ENCODE results near the gene NCKIPSD. TPM values are rescaled to one million over a fixed set of nuclear protein-coding genes. Genes with fewer than 3 reads are reported as not detected.

Gene NCKIPSD
- polyA plus RNA-seq, 1 of the 3 experiments (the other 2 are of a cell fraction): 20.4 TPM

DNA sequence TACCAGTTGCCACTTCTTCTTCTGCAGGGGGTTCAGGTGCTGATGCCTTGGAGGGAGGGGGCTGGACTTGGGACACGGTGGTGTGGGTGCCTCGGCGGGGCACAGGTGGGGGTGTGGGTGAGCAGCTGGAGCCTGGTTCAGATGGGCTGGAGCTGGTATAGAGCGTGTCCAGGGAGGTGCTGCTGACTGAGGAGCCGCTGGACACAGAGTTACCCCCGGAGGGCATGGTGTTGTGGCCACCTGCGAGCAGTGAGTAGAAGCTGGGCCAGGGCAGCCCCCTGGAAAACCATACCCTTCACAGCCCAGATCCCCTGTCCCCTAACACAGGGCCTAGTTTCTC is 4.2 kb downstream of the NCKIPSD start:
- H2AFZ ChIP-seq (ENCODE audit: low read depth): no peak overlapping the region
- H3K79me2 ChIP-seq (ENCODE audit: insufficient read depth): peaks cover 26% of the 10 kb centered on the region
- H3K36me3 ChIP-seq (replicated peaks in 1 of 2; ENCODE audit: control insufficient read depth in 1 of 2, insufficient read depth in 2 of 2, low read length in 1 of 2): peaks cover 0 to 37% of the 10 kb centered on the region in 2 experiments
- H3K9ac ChIP-seq: no peak overlapping the region
- H3K4me1 ChIP-seq (ENCODE audit: control insufficient read depth in 1 of 2, insufficient read depth in 2 of 2, low read depth in 1 of 2, low read length in 1 of 2): peaks cover 20 to 34% of the 10 kb centered on the region in 2 experiments
- DNase-seq: no peak
- H3K9me3 ChIP-seq: no peaks in the 10 kb centered on the region
- TF ChIP-seq MXI1 (IDR thresholded peaks at IDR 0.05; ENCODE audit: low read depth, low read length): no peak
- TF ChIP-seq, protein P1, sequence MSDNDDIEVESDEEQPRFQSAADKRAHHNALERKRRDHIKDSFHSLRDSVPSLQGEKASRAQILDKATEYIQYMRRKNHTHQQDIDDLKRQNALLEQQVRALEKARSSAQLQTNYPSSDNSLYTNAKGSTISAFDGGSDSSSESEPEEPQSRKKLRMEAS (IDR thresholded peaks at IDR 0.05; ENCODE audit: low read depth): no peak
- no peak for TF ChIP-seq RFX5 (IDR thresholded peaks at IDR 0.05; ENCODE audit: low read length)
- no peak for TF ChIP-seq SMC3 (IDR thresholded peaks at IDR 0.05; ENCODE audit: low read depth, low read length)
- no peak for TF ChIP-seq GATA2 (CRISPR knock-in tag; IDR thresholded peaks at IDR 0.05)
- no peak for TF ChIP-seq FOSL2 (IDR thresholded peaks at IDR 0.05; ENCODE audit: borderline replicate concordance, low read depth)
- WGBS (ENCODE audit: low lambda C conversion rate): 98% methylated on average over 7 of the region's 7 CpGs
- H3F3A ChIP-seq (replicated peaks; ENCODE audit: insufficient read depth): peaks cover 3% of the 10 kb centered on the region
- H4K20me1 ChIP-seq (ENCODE audit: insufficient read depth): peaks cover 7% of the 10 kb centered on the region
- H3K9me2 ChIP-seq: no peaks in the 10 kb centered on the region
- H3K4me3 ChIP-seq (ENCODE audit: low read depth in 2 of 2, low read length in 1 of 2): no peak overlapping the region
- no peaks in the 10 kb centered on the region for H3K27me3 ChIP-seq (ENCODE audit: insufficient read depth)
- H3K27ac ChIP-seq (ENCODE audit: low read depth in 2 of 2, low read length in 1 of 2): no peak overlapping the region
- ChIA-PET CTCF (interaction anchor here (4.0 kb wide), 1 partner anchor 18 kb away, joined by 28 read pairs; the partner anchor contains the start of gene CELSR3), POLR2A (interaction anchor here (1.3 kb wide), 1 partner anchor 18 kb away, joined by 6 read pairs; no protein-coding TSS in a partner anchor)
- no peak overlapping the region for H3K4me2 ChIP-seq

DNA sequence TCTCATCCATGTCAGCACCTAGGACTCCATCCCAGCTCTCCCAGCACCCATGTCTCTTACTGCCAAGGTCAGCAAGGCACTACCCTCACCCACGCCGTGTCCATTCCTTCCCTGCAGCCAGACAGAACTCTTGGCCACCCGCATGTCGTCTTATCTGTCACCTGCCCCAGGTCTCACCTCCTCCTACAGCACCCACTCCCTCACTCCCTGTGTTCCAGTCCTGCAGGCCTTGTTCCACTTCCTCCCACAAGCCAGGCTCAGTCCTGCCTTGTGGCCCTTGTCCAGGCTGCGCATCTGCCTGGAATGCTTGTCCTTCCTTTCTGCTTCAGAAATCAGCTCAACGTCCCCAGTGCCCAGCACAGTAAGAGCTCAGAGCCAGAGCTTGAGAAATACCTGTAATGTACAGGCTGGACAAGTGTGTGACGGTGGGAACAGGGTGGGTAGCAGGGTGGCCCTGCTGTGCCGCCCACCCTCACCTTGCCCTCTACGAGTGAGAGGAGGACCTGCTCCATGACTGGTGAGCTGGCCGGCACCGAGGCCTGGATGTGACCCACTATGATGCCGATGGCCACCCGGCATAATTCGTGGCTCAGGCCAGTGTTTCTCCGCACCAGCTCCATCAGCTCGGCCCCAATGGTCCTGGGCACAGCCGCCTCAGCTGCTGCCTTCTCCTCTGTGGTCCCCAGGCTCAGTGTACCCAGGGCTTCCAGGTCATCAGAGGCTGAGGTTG is 4.7 kb downstream of the NCKIPSD start:
- CTCF ChIA-PET: interaction anchor here (4.0 kb wide), 1 partner anchor 17 kb away, joined by 28 read pairs; the partner anchor contains the start of gene CELSR3

More for the DNA sequence above, 4.7 kb downstream of the NCKIPSD start:
- Histone ChIP-seq H3K27me3 (ENCODE audit: insufficient read depth) (no peaks in the 10 kb centered on the region), H3K4me3 (ENCODE audit: low read depth in 2 of 2, low read length in 1 of 2) (no peak overlapping the region), H3K36me3 (replicated peaks in 1 of 2; ENCODE audit: control insufficient read depth in 1 of 2, insufficient read depth in 2 of 2, low read length in 1 of 2) (peaks cover 0 to 37% of the 10 kb centered on the region in 2 experiments), H3K27ac (ENCODE audit: low read depth in 2 of 2, low read length in 1 of 2) (no peak overlapping the region), H3F3A (replicated peaks; ENCODE audit: insufficient read depth) (no peaks in the 10 kb centered on the region), H2AFZ (ENCODE audit: low read depth) (no peak overlapping the region), H3K9ac (no peak overlapping the region), H3K4me1 (ENCODE audit: control insufficient read depth in 1 of 2, insufficient read depth in 2 of 2, low read depth in 1 of 2, low read length in 1 of 2) (peaks cover 20 to 28% of the 10 kb centered on the region in 2 experiments), H3K9me3 (no peaks in the 10 kb centered on the region), H3K79me2 (ENCODE audit: insufficient read depth) (peaks cover 26% of the 10 kb centered on the region), H3K9me2 (no peaks in the 10 kb centered on the region), H4K20me1 (ENCODE audit: insufficient read depth) (0 out of 2 replicates have a peak, but pooled peaks cover 4% of the 10 kb centered on the region), H3K4me2 (no peak overlapping the region)
- TF ChIP-seq FOXJ3 (CRISPR knock-in tag; IDR thresholded peaks at IDR 0.05): no peak
- TF ChIP-seq, protein P2, sequence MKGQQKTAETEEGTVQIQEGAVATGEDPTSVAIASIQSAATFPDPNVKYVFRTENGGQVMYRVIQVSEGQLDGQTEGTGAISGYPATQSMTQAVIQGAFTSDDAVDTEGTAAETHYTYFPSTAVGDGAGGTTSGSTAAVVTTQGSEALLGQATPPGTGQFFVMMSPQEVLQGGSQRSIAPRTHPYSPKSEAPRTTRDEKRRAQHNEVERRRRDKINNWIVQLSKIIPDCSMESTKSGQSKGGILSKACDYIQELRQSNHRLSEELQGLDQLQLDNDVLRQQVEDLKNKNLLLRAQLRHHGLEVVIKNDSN (IDR thresholded peaks at IDR 0.05; ENCODE audit: borderline replicate concordance, low read depth): no peak
- 94% methylated on average over 13 of the region's 17 CpGs for WGBS (ENCODE audit: low lambda C conversion rate)
- no peak for DNase-seq
- POLR2A ChIA-PET: interaction anchor here (1.3 kb wide), 1 partner anchor 18 kb away, joined by 6 read pairs; no protein-coding TSS in a partner anchor
